Activated CD8-positive, alpha-beta T cell treated with anti-CD3 and anti-CD28 coated beads for 36 hours (primary cell): ENCODE data around the gene TMCC1. TPM values are rescaled to one million over a fixed set of nuclear protein-coding genes. Genes with fewer than 3 reads are reported as not detected.
"Not testable (repeated sequence)": the region's sequence is repeated elsewhere in the genome, so short reads cannot be mapped to it uniquely, and the experiment has no call there.

Source experiments
- ATAC-seq: fragments of 200-7000 bp; cut with Tn5 transposase; one replicate; pipeline ENCODE4 v1.10.0; 2021; ENCODE audit warnings: mild to moderate bottlenecking, moderate library complexity
- CTCF ChIA-PET: fragments of 350-600 bp; sonication (Branson Sonifier 250); formaldehyde crosslinking; loops from one replicate; lab custom pipeline; 2021; ENCODE audit warnings: antibody characterized with exemption; lab: Charles Lee
- POLR2A ChIA-PET: fragments of 350-600 bp; sonication (Branson Sonifier 250); formaldehyde crosslinking; loops from one replicate; lab custom pipeline; 2021; ENCODE audit warnings: antibody characterized with exemption; lab: Charles Lee
- DNase-seq: peaks from one replicate; pipeline ENCODE4 v3.0.0-alpha.2; 2020
- H3K27ac Mint-ChIP-seq: one replicate; pipeline ENCODE4 v1.8.0; 2021; ENCODE audit warnings: mild to moderate bottlenecking, mixed read lengths
- H3K27me3 Mint-ChIP-seq: one replicate; pipeline ENCODE4 v1.8.0; 2021; ENCODE audit warnings: mixed read lengths
- H3K36me3 Mint-ChIP-seq: one replicate; pipeline ENCODE4 v1.8.0; 2021; ENCODE audit warnings: low read depth, mixed read lengths
- H3K4me1 Mint-ChIP-seq: one replicate; pipeline ENCODE4 v1.8.0; 2021; ENCODE audit warnings: low read depth, mixed read lengths
- H3K4me3 Mint-ChIP-seq: one replicate; pipeline ENCODE4 v1.8.0; 2021; ENCODE audit warnings: mild to moderate bottlenecking, moderate library complexity, mixed read lengths
- H3K9me3 Mint-ChIP-seq: one replicate; pipeline ENCODE4 v1.8.0; 2021; ENCODE audit warnings: mixed read lengths
- CTCF ChIP-seq: fragments of 200-600 bp; IDR thresholded peaks from one replicate; pipeline ENCODE4 v1.8.0; 2022; ENCODE audit warnings: antibody characterized with exemption, mild to moderate bottlenecking
- intact Hi-C: fragments of 100-400 bp; cut with micrococcal nuclease; formaldehyde crosslinking; loops from one replicate; pipeline ENCODE4 v1.10.0; 2022
- total RNA-seq, 2 experiments: library from RNA; stranded (reverse); gene quantifications; one replicate each; pipeline ENCODE4 v1.2.3, GENCODE V29; 2021

Gene TMCC1
- total RNA-seq, 2 experiments from 2014 or later, result 14.1 to 18.0 TPM

- H3K4me3 Mint-ChIP-seq, result no peak overlapping the region
- intact Hi-C loops, result loop anchor here (1.0 to 5.0 kb wide), 2 partner anchors 177 to 284 kb away; no protein-coding TSS in a partner anchor
- peak; percentile 71 for TF ChIP-seq CTCF
- no peaks in the 10 kb centered on the region for H3K36me3 Mint-ChIP-seq
- peaks cover 4% of the 10 kb centered on the region for H3K4me1 Mint-ChIP-seq
- peak; percentile 67 for ATAC-seq
- peak; percentile 80 for DNase-seq
- H3K27me3 Mint-ChIP-seq, result no peaks in the 10 kb centered on the region
- CTCF ChIA-PET, result interaction anchor here (0.9 to 5.0 kb wide), 11 partner anchors 11 to 284 kb away, joined by 3 to 46 read pairs (median 6); no protein-coding TSS in a partner anchor
- no peaks in the 10 kb centered on the region for H3K9me3 Mint-ChIP-seq
- POLR2A ChIA-PET, result no interaction called here
- no peak overlapping the region for H3K27ac Mint-ChIP-seq
These were observed 243.1 kb downstream of the TMCC1 start for GRCh38 chr3:129650256-129650872.

GRCh38 chr3:129648391-129648790 is 245.1 kb downstream of the TMCC1 start:
- POLR2A ChIA-PET, result no interaction called here
- DNase-seq, result no peak
- ATAC-seq, result no peak
- intact Hi-C loops, result no loop called here
- CTCF ChIA-PET, result interaction anchor here (0.9 to 5.0 kb wide), 6 partner anchors 20 to 294 kb away, joined by 3 to 46 read pairs (median 7); no protein-coding TSS in a partner anchor
- no peaks in the 10 kb centered on the region for H3K36me3 Mint-ChIP-seq
- peaks cover 4% of the 10 kb centered on the region for H3K4me1 Mint-ChIP-seq
- no peaks in the 10 kb centered on the region for H3K27me3 Mint-ChIP-seq
- H3K4me3 Mint-ChIP-seq, result no peak overlapping the region
- no peak overlapping the region for H3K27ac Mint-ChIP-seq
- no peak for TF ChIP-seq CTCF
- no peaks in the 10 kb centered on the region for H3K9me3 Mint-ChIP-seq

GRCh38 chr3:129645286-129645685 is 248.2 kb downstream of the TMCC1 start:
- no peak for TF ChIP-seq CTCF
- peaks cover 1% of the 10 kb centered on the region for H3K4me1 Mint-ChIP-seq
- ChIA-PET POLR2A (no interaction called here), CTCF (interaction anchor here (5.0 kb wide), 1 partner anchor 182 kb away, joined by 46 read pairs; no protein-coding TSS in a partner anchor)
- intact Hi-C loops, result no loop called here
- no peaks in the 10 kb centered on the region for H3K27me3 Mint-ChIP-seq
- no peak overlapping the region for H3K27ac Mint-ChIP-seq
- no peak overlapping the region for H3K4me3 Mint-ChIP-seq
- H3K36me3 Mint-ChIP-seq, result no peaks in the 10 kb centered on the region
- no peak for DNase-seq
- no peak for ATAC-seq
- no peaks in the 10 kb centered on the region for H3K9me3 Mint-ChIP-seq

GRCh38 chr3:129644836-129645235 is 248.7 kb downstream of the TMCC1 start:
- ATAC-seq (no peak), DNase-seq (no peak)
- TF ChIP-seq CTCF, result no peak
- no peaks in the 10 kb centered on the region for H3K27me3 Mint-ChIP-seq
- CTCF ChIA-PET, result no interaction called here
- intact Hi-C loops, result no loop called here
- no peaks in the 10 kb centered on the region for H3K4me1 Mint-ChIP-seq
- H3K27ac Mint-ChIP-seq, result no peak overlapping the region
- H3K36me3 Mint-ChIP-seq, result no peaks in the 10 kb centered on the region
- H3K9me3 Mint-ChIP-seq, result no peaks in the 10 kb centered on the region
- H3K4me3 Mint-ChIP-seq, result no peak overlapping the region
- POLR2A ChIA-PET, result no interaction called here

GRCh38 chr3:129641567-129642260 is 251.8 kb downstream of the TMCC1 start:
- H3K4me3 Mint-ChIP-seq, H3K27ac Mint-ChIP-seq, H3K9me3 Mint-ChIP-seq, H3K36me3 Mint-ChIP-seq, POLR2A ChIA-PET, H3K4me1 Mint-ChIP-seq, H3K27me3 Mint-ChIP-seq, DNase-seq, intact Hi-C loops, ATAC-seq: not testable (repeated sequence)
- CTCF ChIA-PET, result interaction anchor here (0.9 kb wide), 1 partner anchor 183 kb away, joined by 3 read pairs; no protein-coding TSS in a partner anchor

GRCh38 chr3:129640985-129641384 is 252.5 kb downstream of the TMCC1 start:
- intact Hi-C loops, H3K4me3 Mint-ChIP-seq, DNase-seq, H3K36me3 Mint-ChIP-seq, H3K27me3 Mint-ChIP-seq, H3K27ac Mint-ChIP-seq, ATAC-seq, H3K9me3 Mint-ChIP-seq, POLR2A ChIA-PET, H3K4me1 Mint-ChIP-seq, CTCF ChIA-PET: not testable (repeated sequence)
